BLaER1 (cell line): ENCODE measurements around the gene H2AZ1.

ENCODE experiments used
- H3K27ac ChIP-seq: shearing (Covaris generic); formaldehyde crosslinking; 2 replicates; pipeline ENCODE4 v1.8.1; 2022
- H3K27me3 ChIP-seq: shearing (Covaris generic); formaldehyde crosslinking; 2 replicates; pipeline ENCODE4 v1.8.1; 2022
- H3K36me3 ChIP-seq: shearing (Covaris generic); formaldehyde crosslinking; 2 replicates; pipeline ENCODE4 v1.8.1; 2022
- H3K4me1 ChIP-seq: shearing (Covaris generic); formaldehyde crosslinking; 2 replicates; pipeline ENCODE4 v1.8.1; 2022
- H3K4me2 ChIP-seq: shearing (Covaris generic); formaldehyde crosslinking; 2 replicates; pipeline ENCODE4 v1.8.1; 2022
- H3K4me3 ChIP-seq: shearing (Covaris generic); formaldehyde crosslinking; 2 replicates; pipeline ENCODE4 v1.8.1; 2022
- H3K9ac ChIP-seq: shearing (Covaris generic); formaldehyde crosslinking; 2 replicates; pipeline ENCODE4 v1.8.1; 2022
- H3K9me3 ChIP-seq: shearing (Covaris generic); formaldehyde crosslinking; 2 replicates; pipeline ENCODE4 v1.8.1; 2022
- H4K20me1 ChIP-seq: shearing (Covaris generic); formaldehyde crosslinking; 2 replicates; pipeline ENCODE4 v1.8.1; 2022
- Cebpa-rat ChIP-seq: shearing (Covaris generic); IDR thresholded peaks from 2 replicates; pipeline ENCODE4 v1.8.1; 2022

Gene H2AZ1

GRCh38 chr4:99949999-99950912, at the start of gene H2AZ1:
Gene H2AZ1 (minus strand): TSS chr4:99950275. CDS start chr4:99950170, 105 bp downstream.
- Histone ChIP-seq H3K9ac (peak within 1 kb of the TSS; percentile 97), H3K4me2 (peak within 1 kb of the TSS; percentile 96), H3K36me3 (peaks cover 16% of the 10 kb centered on the region), H3K27ac (peak within 1 kb of the TSS; percentile 96), H3K4me3 (peak within 1 kb of the TSS; percentile 96), H3K4me1 (peaks cover 31% of the 10 kb centered on the region), H3K27me3 (no peaks in the 10 kb centered on the region), H4K20me1 (peaks cover 32% of the 10 kb centered on the region), H3K9me3 (no peaks in the 10 kb centered on the region)
- TF ChIP-seq Cebpa-rat: no peak

GRCh38 chr4:99998062-99998867, 48.2 kb upstream of the H2AZ1 start:
- Histone ChIP-seq H3K4me2 (no peak overlapping the region), H4K20me1 (no peaks in the 10 kb centered on the region), H3K9me3 (no peaks in the 10 kb centered on the region), H3K36me3 (no peaks in the 10 kb centered on the region), H3K4me3 (no peak overlapping the region), H3K27me3 (no peaks in the 10 kb centered on the region), H3K27ac (no peak overlapping the region), H3K4me1 (no peaks in the 10 kb centered on the region), H3K9ac (no peak overlapping the region)
- TF ChIP-seq Cebpa-rat: no peak

GRCh38 chr4:99991741-99992140, 41.7 kb upstream of the H2AZ1 start:
- H3K9ac ChIP-seq: peak overlapping the region; percentile 34; the same call in 1 of the 2 replicates
- TF ChIP-seq Cebpa-rat: no peak

GRCh38 chr4:99987681-99988080, 37.6 kb upstream of the H2AZ1 start:
- Histone ChIP-seq H3K36me3 (no peaks in the 10 kb centered on the region), H3K9ac (no peak overlapping the region)

More at GRCh38 chr4:99991741-99992140, 41.7 kb upstream of the H2AZ1 start:
- peaks cover 17% of the 10 kb centered on the region for H3K4me1 ChIP-seq
- 0 out of 2 replicates have a peak overlapping the region, but pooled peaks have one; percentile 38 for H3K27ac ChIP-seq
- H3K4me3 ChIP-seq: no peak overlapping the region
- no peaks in the 10 kb centered on the region for H3K9me3 ChIP-seq
- H4K20me1 ChIP-seq: no peaks in the 10 kb centered on the region
- H3K4me2 ChIP-seq: peak overlapping the region; percentile 56
- H3K27me3 ChIP-seq: no peaks in the 10 kb centered on the region
- H3K36me3 ChIP-seq: no peaks in the 10 kb centered on the region

GRCh38 chr4:99986792-99987191, 36.7 kb upstream of the H2AZ1 start:
- Histone ChIP-seq H3K4me2 (no peak overlapping the region), H3K36me3 (no peaks in the 10 kb centered on the region), H3K27ac (no peak overlapping the region), H3K4me3 (no peak overlapping the region), H4K20me1 (no peaks in the 10 kb centered on the region), H3K9ac (no peak overlapping the region), H3K9me3 (no peaks in the 10 kb centered on the region), H3K4me1 (peaks cover 9% of the 10 kb centered on the region), H3K27me3 (no peaks in the 10 kb centered on the region)
- no peak for TF ChIP-seq Cebpa-rat

More at GRCh38 chr4:99987681-99988080, 37.6 kb upstream of the H2AZ1 start:
- no peaks in the 10 kb centered on the region for H4K20me1 ChIP-seq
- H3K27me3 ChIP-seq: no peaks in the 10 kb centered on the region
- H3K4me3 ChIP-seq: no peak overlapping the region
- no peaks in the 10 kb centered on the region for H3K9me3 ChIP-seq
- no peak overlapping the region for H3K4me2 ChIP-seq
- TF ChIP-seq Cebpa-rat: no peak
- H3K27ac ChIP-seq: no peak overlapping the region
- peaks cover 17% of the 10 kb centered on the region for H3K4me1 ChIP-seq

- no peak for TF ChIP-seq Cebpa-rat
- Histone ChIP-seq H3K4me2 (no peak overlapping the region), H3K9me3 (no peaks in the 10 kb centered on the region), H3K4me3 (no peak overlapping the region), H3K27me3 (no peaks in the 10 kb centered on the region), H3K4me1 (no peaks in the 10 kb centered on the region), H4K20me1 (no peaks in the 10 kb centered on the region), H3K9ac (no peak overlapping the region), H3K27ac (no peak overlapping the region), H3K36me3 (no peaks in the 10 kb centered on the region)
These were observed 33.3 kb upstream of the H2AZ1 start for GRCh38 chr4:99983289-99983943.

- Histone ChIP-seq H3K4me1 (no peaks in the 10 kb centered on the region), H3K36me3 (no peaks in the 10 kb centered on the region), H3K27ac (no peak overlapping the region), H3K4me2 (no peak overlapping the region), H3K27me3 (no peaks in the 10 kb centered on the region), H4K20me1 (no peaks in the 10 kb centered on the region), H3K9ac (no peak overlapping the region), H3K4me3 (no peak overlapping the region), H3K9me3 (no peaks in the 10 kb centered on the region)
- TF ChIP-seq Cebpa-rat: no peak
These were observed 29.8 kb upstream of the H2AZ1 start for GRCh38 chr4:99979872-99980271.

GRCh38 chr4:99971453-99972111, 21.5 kb upstream of the H2AZ1 start:
- H3K27ac ChIP-seq: no peak overlapping the region
- H3K4me1 ChIP-seq: no peaks in the 10 kb centered on the region
- no peak overlapping the region for H3K4me2 ChIP-seq
- no peaks in the 10 kb centered on the region for H3K9me3 ChIP-seq
- H3K4me3 ChIP-seq: no peak overlapping the region
- no peak for TF ChIP-seq Cebpa-rat
- H3K36me3 ChIP-seq: no peaks in the 10 kb centered on the region
- H3K9ac ChIP-seq: no peak overlapping the region
- no peaks in the 10 kb centered on the region for H3K27me3 ChIP-seq
- H4K20me1 ChIP-seq: no peaks in the 10 kb centered on the region

GRCh38 chr4:99968330-99968729, 18.3 kb upstream of the H2AZ1 start:
- H4K20me1 ChIP-seq: no peaks in the 10 kb centered on the region
- H3K27ac ChIP-seq: no peak overlapping the region
- no peak for TF ChIP-seq Cebpa-rat
- H3K36me3 ChIP-seq: no peaks in the 10 kb centered on the region
- H3K9me3 ChIP-seq: no peaks in the 10 kb centered on the region
- H3K27me3 ChIP-seq: no peaks in the 10 kb centered on the region
- no peaks in the 10 kb centered on the region for H3K4me1 ChIP-seq
- no peak overlapping the region for H3K4me2 ChIP-seq
- no peak overlapping the region for H3K4me3 ChIP-seq
- H3K9ac ChIP-seq: no peak overlapping the region
